Measurements from ENCODE around the gene CYP2D6.
A peak's percentile ranks its signal among the peaks of the same experiment; 100 is the strongest.

The CYP2D6 gene

GRCh38 chr22:42079319-42080251, 51.0 kb downstream of the CYP2D6 start, which contains the start of gene SMDT1:
SMDT1 (plus strand) TSS chr22:42079700; CDS start chr22:42079769, 69 bp downstream.
- ATAC-seq, result peak; percentile 93 to 95

GRCh38 chr22:42078469-42079318, 51.9 kb downstream of the CYP2D6 start:
- ATAC-seq, result no peak

DNA sequence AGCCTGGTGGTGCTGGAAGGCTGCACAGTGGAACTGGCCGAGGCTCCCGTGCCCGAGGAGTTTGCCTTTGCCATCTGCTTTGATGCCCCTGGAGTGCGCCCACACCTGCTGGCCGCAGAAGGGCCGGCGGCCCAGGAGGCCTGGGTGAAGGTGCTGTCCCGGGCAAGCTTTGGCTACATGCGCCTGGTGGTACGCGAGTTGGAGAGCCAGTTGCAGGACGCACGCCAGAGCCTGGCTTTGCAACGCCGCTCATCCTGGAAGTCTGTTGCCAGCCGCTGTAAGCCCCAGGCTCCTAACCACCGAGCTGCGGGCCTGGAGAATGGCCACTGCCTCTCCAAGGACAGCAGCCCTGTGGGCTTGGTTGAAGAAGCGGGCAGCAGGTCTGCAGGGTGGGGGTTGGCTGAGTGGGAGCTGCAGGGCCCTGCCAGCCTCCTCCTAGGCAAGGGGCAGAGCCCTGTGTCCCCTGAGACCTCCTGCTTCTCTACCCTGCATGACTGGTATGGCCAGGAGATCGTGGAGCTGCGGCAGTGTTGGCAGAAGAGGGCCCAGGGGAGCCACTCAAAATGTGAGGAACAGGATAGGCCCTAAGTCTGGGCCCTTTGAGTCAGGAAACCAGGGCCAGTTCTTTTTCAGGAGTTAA, 53.0 kb downstream of the CYP2D6 start:
- no peak for ATAC-seq

- ATAC-seq, result no peak
Observed at GRCh38 chr22:42076764-42077485, 53.7 kb downstream of the CYP2D6 start.
